AG08395 (cell line): ENCODE measurements around the gene PLPPR2.
"Not testable (repeated sequence)": the region's sequence is repeated elsewhere in the genome, so short reads cannot be mapped to it uniquely, and the experiment has no call there.

ENCODE experiments used
- DNase-seq: peaks from one replicate; pipeline ENCODE4 v3.0.0; 2012; ENCODE audit warnings: mixed read lengths, low spot score

Gene PLPPR2

GRCh38 chr19:11340099-11340467, 15.1 kb upstream of the PLPPR2 start:
- not testable (repeated sequence) for DNase-seq

GRCh38 chr19:11342429-11342828, 12.8 kb upstream of the PLPPR2 start:
- DNase-seq, result no peak

DNA sequence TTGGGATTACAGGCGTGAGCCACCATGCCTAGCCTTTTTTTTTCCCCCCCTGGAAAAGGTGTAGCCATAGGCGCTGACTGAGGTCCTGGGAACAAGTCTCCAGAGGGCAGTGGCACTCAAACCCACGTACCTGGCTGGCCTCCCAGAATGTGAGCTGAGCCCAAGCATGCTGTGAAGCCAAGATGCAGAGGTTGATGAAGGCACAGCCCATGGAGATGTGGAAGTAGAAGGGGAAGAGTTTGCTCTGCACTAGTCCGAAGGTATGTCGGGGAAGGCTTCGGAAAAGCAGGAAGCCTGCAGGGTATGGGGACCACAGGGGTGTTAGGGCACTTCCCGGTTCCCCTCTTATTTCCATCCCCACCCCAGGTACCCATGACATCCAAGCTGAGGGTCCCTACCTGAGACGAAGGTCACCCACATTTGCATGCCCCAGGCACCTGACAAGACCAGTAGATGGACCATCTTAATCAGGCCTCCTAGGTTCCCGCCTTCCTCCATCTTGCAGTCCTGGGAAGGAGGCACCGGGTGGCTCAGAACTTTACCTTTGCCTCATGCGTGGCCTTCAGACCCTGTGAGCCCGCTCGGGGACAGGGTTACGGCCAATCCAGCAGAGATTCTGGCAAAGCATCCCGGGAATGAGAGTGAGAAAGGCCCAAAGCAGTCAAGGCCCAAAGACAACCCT, 10.0 kb upstream of the PLPPR2 start:
- DNase-seq, result no peak

DNA sequence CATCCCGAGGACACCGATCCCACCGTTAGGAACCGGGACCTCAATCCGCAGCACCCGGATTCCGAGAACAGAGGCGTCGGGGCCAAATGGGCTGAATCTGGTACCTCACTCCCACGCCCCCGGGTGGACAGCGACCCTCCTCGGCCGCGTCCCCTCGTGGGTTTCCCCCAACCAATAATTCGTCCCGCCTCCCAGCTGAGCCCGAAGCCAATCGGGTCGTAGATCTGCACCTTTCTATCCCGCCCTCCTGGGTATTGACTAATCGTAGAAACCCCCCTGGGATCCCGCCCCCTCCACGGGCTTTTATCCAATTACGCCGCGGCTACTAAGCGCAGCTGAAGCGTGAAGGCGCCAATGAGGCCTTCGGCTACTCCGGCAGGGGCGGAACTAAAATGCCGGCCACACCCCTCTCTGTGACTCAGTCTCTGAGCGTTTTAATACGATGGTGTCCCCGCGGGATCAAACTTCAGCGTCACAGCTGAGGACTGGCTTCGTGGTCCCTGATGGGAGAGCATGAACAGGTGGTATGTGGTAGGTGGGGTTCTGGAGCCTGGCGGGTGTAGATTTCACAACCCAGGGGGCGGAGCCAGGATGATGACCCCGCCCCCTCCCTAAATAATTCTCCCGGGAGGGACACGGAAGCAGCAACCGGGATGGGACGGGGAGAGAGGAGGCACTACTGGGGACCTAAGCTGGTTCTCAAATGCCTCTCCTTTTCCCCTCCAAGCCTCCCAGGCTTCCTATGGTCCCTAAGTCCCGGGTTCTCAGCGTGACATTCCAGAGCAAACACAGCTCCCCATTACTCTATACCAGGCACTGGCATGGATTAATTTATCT, 8.9 kb upstream of the PLPPR2 start, which contains the start of the genes CCDC159 and TMEM205:
CCDC159 (plus strand) TSS at position 416 of the 837 bp plus-strand sequence; CDS start at position 504, 88 bp downstream.
TMEM205 (minus strand) TSS at position 165 of the 837 bp plus-strand sequence. CDS start 649 bp downstream, outside the sequence.
- peak; percentile 97 for DNase-seq

- no peak for DNase-seq
Measured at GRCh38 chr19:11347546-11348039, 7.6 kb upstream of the PLPPR2 start.

GRCh38 chr19:11349171-11349570, 6.1 kb upstream of the PLPPR2 start:
- DNase-seq, result no peak

GRCh38 chr19:11354102-11354501, 1.1 kb upstream of the PLPPR2 start:
- not testable (repeated sequence) for DNase-seq

DNA sequence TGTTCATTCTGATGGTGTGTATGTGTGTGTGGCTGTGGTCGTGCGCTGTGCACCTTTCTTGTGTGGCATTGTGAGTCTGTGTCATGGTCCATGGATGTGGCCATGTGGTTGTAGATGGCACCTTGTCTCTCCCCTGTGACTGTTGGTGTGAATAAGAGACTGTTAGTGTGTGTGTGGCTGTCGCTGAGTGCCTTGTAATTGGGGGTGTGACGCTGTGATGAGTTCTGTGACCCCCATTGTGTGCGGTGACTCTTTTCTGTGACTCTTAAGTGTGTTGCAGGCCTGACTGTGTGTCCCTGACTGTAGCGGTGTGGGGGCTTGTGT, 804 bp downstream of the PLPPR2 start:
- no peak for DNase-seq

- no peak for DNase-seq
Measured at GRCh38 chr19:11356676-11357550, 1.7 kb downstream of the PLPPR2 start.

DNA sequence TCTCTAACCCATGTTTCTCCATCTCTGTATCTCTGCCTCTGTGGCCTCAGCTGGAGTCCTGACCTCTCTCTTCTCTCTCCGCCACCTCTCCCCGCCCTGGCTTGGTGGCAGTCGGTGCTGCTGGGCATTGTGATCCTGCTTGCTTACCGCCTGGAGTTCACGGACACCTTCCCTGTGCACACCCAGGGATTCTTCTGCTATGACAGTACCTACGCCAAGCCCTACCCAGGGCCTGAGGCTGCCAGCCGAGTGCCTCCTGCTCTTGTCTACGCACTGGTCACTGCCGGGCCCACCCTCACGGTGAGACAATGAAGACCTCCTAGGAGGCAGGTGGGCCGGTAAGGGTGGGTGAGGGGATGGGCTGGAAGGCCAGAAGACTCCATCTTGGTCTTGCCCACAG, 4.2 kb downstream of the PLPPR2 start:
- DNase-seq, result no peak

DNA sequence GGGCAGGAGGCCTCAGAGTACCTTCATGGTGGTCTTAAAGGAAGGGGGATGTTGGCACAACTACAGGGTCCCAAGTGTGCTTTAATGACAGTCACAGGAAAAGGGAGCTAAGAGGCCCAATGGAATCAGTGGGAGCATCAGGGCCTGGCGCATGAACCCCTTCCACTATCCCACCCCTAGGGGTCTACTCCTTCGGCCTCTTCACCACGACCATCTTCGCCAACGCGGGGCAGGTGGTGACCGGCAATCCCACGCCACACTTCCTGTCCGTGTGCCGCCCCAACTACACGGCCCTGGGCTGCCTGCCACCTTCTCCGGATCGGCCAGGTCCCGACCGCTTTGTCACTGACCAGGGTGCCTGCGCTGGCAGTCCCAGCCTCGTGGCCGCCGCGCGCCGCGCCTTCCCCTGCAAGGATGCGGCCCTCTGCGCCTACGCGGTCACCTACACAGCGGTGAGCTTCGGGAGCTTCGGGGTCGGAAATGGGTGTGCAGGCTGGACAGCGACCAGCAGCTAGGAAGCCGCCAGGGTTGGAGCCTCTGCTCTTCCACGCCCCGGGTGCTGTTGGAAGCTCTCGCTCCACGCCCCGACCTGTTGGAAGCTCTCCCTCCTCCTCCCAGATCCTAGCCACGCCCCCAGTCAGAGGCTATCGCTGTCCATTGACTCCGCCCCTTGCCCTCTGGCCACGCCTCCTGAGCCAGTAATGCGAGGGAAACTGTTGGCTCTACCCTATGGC, 6.0 kb downstream of the PLPPR2 start:
- DNase-seq, result no peak

- DNase-seq, result no peak
Measured at GRCh38 chr19:11361771-11362731, 6.8 kb downstream of the PLPPR2 start.

DNA sequence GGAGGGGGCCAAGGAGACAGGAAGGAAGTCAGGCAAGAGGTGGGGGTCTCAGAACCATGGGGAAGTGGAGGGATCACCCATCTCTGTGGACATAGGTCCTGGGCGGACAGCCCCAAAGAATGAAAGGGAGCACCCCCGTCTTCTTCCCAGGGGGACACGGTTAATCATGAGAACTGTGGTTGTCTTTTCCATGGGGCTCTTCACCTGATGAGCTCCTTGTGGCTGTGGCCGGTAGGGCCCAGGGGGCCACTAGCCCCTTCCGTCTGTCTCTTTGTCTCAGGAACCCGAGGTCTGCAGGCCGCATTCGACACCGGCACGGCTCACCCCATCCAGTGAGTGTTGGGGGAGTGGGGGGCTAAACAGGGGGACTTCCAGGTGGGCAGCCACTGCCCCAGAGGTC, 8.6 kb downstream of the PLPPR2 start:
- DNase-seq, result no peak

- DNase-seq, result no peak
Measured at GRCh38 chr19:11364296-11364904, 9.2 kb downstream of the PLPPR2 start.

DNA sequence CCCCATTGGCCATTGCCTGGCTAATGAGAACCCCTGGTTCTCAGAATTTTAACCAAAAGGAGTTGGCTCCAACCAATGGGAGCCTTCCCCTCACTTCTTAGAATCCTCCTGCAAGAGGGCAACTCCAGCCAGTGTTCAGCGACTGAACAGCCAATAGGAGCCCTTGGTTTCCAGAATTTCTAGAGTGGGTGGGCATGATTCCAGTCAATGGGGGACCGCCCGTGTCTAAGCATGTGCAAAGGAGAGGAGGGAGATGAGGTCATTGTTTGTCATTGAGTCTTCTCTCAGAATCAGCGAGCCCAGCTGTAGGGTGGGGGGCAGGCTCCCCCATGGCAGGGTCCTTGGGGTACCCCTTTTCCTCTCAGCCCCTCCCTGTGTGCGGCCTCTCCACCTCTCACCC, 9.7 kb downstream of the PLPPR2 start:
- DNase-seq, result no peak

GRCh38 chr19:11365557-11366117, 10.4 kb downstream of the PLPPR2 start:
- no peak for DNase-seq

DNA sequence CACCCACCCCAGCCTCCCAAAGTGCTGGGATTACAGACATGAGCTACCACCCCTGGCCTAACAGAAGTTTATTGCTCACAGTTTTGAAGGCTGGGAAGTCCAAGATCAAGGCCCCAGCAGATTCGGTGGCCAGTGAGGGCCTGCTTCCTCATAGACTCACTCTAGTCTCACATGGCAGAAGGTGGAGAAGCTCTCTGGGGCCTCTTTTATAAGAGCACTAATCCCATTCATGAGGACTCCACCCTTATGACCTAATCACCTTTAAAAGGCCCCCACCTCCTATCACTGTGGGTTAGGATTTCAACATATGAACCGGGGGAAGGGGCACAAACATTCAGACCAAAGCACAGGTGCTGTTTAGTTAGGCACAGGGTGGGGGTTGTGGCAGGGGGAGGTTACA, 12.3 kb downstream of the PLPPR2 start:
- DNase-seq, result no peak

DNA sequence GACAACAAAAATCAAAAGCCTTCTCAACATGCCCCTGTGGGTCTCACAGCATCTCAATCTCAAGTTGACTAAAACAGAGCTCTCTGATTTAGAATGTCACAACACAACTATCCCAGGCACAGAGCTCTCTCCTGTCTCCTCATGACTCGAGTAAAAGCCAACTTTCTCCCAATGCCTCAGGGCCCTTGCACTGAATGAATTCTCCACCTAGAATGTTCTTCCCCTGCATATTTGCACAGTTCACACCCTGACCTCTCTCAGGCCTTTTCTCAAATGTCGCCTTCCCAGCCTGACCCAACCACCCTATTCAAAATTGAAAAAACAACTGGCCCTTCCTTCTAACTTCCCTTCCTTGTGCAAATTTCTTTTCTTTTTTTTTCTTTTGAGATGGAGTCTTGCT, 15.5 kb downstream of the PLPPR2 start:
- DNase-seq, result no peak

DNA sequence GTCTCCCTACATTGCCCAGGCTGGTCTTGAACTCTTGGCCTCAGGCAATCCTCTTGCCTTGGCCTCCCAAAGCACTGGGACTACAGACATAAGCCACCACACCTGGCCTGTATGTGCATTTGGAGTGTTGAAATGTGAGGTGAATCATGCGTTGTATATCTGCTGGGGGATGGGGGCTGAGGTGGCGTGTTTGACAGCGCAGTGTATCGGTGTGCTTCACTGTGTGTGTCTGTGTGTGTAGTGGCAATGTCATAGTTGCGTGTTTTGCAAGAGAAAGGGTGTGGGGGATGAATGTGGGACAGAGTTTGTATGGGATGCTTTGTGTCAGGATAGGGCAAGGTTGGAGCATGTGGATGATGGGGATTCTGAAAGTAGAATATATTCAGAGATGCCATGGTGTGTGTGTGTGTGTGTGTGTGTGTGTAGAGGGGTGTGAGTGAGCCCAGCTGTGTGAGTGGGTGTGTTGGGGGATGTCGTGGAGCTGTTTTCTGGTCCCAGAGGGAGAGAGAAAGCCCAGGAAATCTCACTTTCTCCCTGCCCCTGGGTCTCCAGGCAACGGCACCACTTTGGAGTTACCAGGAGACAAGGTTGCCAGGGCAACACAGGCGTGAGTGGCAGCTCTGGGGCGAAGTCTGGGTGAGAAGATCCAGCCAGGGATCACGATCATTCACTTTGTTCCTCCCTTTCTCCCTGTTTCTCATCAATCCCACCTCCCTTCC, 18.1 kb downstream of the PLPPR2 start:
- no peak for DNase-seq
